CMK (cell line): ENCODE results near the gene PITPNC1.
A peak's percentile ranks its signal among the peaks of the same experiment; 100 is the strongest.
"Not testable (repeated sequence)": the region's sequence is repeated elsewhere in the genome, so short reads cannot be mapped to it uniquely, and the experiment has no call there.

Source experiments
- DNase-seq: peaks from one replicate; pipeline ENCODE4 v3.0.0-alpha.2; 2010; ENCODE audit warnings: low read depth

Gene PITPNC1

DNA sequence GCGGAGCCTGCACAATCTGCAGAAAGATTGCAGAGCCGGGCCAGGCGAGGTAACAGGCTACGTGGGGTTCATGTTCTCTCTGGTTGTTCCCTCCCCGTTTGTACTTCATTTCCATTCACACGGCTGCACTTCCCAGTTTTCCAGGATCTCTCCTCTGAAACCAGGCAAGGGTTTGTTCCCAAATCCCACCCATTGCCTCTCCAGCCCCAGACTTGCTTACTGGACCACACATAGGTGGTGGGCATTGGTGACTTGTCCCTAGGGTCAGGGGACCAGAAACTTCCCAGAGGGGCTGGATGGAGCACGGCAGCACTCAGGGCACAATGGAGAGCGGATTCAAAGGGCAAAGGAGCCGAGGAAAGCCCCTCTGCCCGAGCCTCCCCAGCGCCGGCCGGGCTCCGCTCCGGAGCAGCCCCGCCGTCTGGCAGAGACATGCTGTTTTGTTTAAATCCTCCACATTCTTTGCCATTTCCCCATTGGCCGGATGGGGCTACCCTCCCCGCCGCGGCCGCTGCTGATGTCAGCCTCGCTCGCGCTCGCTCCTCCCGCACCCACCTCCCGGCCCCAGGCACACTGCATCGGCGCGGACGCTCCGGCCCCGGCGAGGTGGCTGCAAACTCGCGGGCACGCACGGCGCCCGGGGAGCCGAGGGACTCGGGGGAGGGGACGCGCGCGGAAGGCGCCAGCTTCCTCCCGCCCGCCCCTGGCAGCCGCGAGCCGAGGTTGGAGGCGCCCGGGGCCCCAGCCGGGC lies at the start of gene PITPNC1:
TSS of gene PITPNC1 (plus strand) at position 545 of the 751 bp plus-strand sequence.
- DNase-seq, result no peak

DNA sequence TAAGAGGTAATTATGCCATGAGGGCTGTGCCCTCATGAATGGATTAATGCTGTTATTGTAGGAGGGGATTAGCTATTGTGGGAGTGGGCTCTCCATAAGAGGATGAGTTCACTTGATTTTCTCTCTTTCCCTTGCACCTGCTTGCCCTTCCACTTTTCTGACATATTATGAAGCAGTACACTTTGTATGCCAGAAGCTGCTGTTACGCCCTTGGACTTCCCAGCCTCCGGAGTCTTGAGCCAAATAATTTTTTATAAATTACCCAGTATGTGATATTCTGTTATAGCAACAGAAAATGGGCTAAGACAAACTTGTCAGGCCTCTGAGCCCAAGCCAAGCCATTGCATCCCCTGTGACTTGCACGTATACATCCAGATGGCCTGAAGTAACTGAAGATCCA lies 49.1 kb upstream of the PITPNC1 start:
- DNase-seq, result no peak

DNA sequence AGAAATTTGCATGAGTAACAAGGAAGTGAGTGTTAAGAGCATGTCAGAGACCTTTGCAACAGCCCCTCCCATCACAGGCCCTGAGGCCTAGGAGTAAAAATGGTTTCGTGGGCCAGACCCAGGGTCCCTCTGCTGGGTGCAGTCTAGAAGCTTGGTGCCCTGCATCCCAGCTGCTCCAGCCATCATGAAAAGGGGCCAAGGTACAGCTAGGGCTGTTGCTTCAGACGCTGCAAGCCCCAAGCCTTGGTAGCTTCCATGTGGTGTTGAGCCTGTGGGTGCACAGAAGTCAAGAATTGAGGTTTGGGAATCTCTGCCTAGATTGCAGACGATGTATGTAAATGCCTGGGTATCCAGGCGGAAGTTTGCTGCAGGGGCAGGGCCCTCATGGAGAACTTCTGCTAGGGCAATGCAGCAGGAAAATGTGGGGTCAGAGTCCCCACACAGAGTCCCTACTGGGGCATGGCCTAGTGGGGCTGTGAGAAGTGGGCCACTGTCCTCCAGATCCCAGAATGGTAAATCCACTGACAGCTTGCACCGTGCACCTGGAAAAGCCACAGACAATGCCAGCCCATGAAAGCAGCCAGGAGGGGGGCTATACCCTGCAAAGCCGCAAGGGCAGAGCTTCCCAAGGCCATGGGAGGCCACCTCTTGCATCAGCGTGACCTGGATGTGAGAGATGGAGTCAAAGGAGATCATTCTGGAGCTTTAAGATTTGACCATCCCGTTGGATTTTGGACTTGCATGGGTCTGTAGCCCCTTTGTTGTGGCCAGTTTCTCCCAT lies 45.5 kb upstream of the PITPNC1 start:
- not testable (repeated sequence) for DNase-seq

DNA sequence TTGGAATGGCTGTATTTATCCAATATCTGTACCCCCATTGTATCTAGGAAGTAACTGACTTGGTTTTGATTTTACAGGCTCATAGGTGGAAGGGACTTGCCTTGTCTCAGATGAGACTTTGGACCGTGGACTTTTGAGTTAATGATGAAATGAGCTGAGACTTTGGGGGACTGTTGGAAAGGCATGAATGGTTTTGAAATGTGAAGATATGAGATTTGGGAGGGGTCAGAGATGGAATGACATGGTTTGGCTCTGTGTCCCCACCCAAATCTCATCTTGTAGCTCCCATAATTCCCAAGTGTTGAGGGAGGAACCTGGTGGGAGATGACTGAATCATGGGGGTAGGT lies 44.9 kb upstream of the PITPNC1 start:
- not testable (repeated sequence) for DNase-seq

DNA sequence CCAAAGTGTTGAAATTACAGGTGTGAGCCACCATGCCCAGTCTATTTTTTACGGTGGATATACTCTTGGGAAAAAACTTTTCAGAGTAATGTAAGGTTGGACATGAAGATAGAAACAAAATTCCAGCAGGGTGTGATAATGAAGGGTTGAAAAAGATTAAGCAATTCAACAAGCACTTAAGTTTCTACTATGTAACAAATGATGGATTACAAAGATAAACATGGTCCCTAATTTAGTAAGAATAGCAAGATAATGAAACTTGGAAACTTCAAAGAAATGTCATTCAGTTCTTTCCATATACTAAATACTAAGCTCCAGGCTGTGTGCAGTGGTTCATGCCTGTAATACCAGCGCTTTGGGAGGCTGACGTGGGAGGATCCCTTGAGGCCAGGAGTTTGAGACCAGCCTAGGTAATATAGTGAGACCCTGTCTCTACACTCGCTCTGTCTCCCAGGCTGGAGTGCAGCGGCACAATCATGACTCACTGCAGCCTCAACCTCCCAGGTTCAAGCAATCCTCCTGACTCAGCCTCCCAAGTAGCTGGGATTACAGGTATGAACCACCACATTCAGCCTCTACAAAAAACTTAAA lies 41.7 kb upstream of the PITPNC1 start:
- DNase-seq, result no peak

DNA sequence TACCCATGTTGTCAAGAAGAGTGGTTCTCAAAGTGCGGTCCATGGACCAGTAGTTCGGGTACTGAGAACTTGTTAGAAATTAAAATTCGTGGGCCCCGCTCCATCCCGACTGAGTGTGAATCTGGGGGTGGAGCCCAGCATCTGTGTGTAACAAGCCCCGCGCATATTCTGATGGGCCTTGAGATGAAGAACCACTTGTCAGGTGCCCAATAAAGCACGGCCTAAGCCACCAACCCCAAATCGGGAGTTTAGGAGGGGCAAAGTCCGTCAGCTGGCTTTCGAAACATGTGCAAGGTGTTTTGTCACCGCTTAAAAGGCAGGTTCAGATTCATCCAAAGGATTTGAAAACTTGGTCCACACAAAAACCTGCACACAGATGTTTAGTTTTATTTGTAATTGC lies 40.2 kb upstream of the PITPNC1 start:
- no peak for DNase-seq

DNA sequence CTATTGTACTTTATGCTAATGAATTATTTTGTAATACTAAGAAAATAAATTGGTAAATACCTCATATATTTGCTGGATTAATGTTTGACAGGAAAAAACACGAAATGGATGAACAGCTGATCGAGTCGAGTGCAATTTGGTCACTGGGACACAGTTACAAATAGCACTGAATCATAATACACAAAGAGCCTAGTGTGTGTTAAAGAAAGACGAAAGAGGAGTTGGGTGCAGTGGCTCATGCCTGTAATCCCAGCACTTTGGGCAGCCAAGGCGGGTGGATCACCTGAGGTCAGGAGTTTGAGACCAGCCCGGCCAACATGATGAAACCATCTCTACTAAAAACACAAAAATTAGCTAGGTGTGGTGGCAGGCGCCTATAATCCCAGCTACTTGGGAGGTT lies 38.7 kb upstream of the PITPNC1 start:
- not testable (repeated sequence) for DNase-seq

DNA sequence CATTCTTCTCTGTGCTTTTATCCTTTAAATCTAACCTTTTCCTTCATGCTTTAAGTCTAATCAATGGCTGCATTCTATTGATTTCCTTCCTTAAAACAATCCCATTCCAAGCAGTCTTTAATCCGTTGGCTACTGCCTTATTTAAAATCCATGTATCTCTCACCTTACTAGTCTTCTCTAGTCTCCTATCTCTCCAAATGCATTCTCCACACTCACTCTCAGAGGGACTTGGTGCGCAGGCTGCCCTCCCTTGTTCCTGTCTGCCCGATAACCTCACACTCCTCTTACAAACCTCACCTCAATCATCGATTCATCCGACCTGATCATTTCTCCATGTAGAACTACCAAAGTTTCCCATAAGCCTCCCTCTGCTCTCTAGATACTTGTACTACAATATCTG lies 33.8 kb upstream of the PITPNC1 start:
- DNase-seq, result no peak

DNA sequence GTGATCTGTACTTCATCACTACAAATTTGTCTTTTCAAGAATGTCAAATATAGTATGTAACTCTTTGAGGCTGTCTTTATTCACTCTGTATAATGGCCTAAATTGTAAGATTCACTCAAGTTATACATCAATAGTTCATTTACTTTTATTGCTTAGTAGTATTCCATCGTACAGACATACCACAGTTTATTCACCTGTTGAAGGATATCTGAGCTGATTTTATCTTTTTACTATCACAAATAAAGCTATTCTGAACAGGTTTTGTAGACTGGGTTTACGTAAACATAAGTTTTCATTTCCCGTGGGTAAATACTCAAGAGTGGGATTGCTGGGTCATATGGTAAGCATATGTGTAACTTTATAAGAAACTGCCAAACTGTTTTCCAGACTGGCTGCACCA lies 29.3 kb upstream of the PITPNC1 start:
- DNase-seq, result no peak

DNA sequence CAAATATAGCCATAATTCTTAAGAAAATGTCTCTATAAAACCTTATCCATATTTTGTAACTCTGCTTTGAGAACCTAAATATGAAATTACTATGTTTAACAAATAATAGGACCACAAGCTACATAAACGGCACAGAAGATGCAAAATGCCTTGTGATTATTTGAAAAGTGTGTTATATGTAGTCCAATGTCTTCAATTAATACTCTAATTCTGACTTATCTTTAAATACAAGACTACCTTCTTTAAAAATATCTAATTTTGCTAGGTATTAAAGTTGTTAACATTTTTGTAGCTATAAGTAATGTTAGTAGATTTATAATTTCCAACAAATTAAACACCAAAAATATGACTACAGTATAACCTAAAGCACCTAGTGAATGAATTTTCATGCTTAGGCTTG lies 27.7 kb upstream of the PITPNC1 start:
- DNase-seq, result no peak

DNA sequence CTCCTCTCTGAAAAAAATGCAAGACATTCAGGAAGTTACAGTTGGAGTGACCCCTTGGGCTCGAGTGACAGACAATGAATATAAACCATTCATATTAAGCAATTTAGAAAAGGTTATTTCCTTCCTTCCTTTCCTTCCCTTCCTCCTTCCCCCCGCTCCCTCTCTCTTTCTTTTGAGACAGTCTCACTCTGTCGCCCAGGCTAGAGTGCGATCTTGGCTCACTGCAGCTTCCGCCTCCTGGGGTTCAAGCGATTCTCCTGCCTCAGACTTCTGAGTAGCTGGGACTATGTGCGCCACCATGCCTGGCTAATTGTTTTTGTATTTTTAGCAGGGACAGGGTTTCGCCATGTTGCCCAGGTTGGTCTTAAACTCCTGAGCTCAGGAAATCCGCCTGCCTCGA lies 23.9 kb upstream of the PITPNC1 start:
- DNase-seq, result no peak

DNA sequence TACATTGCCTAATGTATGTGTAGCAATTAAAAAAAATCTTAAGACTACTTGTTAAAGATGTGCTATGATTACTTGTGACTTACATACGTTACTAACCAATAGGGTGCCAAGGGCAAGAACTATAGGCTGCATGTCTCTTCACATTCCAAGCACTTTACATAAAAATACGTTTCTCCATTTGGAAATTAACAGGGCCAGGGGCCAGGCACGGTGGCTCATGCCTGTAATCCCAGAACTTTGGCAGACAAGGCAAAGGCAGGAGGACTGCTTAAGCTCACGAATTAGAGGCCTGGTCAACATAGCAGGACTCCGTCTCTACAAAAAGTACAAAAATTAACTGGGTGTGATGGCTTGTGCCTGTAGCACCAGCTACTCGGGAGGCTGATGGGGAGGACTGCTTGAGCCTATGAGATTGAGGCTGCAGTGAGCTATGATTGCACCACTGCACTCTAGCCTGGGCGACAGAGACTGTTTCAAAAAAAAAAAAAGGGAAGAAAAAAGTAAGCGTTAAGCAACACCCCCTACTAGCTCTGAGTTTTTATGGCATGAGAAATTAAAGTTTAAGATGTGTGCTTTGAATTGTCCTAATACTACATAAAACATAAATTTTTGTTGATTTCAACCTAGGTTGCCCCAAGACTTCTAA lies 23.0 kb upstream of the PITPNC1 start:
- DNase-seq, result no peak

DNA sequence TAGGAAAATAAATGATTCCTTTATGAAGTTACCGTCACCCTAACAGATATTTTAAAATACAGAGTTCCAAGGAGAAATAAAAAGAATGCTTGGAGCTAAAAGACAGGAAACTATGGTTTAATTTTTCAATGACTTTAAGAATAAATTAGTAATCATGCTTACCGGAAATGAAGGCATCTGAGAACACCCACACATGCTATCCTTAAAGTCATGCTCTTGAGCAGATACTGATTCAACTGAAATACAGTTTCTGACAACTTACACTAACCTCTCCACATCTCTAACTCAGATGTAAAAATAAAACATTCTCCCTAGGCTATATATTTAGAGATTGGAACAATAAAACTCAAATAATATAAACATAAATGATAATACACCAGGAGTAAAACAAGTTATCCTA lies 18.5 kb upstream of the PITPNC1 start:
- DNase-seq, result no peak

DNA sequence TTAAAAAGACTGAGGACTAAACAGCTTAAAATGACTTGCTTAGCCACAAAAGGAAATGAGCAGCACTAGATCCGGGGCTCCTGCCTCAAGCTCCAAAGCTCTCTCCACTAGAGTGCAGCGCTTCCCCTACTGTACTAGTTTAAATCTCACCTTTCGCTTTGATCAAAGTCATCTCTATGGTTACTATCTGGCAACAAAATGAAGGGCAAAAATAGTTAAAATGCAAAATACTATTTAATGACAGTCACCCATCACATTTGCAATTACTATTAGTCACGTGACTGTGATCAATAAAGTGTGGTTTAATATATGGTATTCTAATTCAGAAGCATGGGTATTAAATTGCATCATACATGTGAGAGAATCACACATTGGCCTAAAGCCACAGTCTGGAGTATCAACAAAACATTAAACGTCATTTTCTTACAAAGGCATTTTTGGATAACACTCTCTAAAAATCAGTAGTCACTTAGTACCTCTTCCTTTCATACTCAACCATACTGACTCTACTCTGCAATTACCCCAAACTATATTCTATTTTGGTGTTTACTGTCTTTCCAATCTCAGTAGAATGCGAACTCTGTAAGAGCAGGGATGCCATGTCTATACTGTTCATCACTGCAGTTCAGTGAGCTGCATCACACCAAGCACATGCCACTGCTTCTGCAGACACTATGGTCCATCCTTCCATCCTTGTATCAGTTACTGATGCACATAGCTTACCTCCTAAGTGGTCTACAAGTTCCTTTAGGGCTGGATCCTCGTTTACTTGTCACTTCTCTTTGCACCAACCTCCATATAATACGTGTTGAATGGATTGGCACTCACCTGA lies 16.9 kb upstream of the PITPNC1 start:
- DNase-seq, result no peak

DNA sequence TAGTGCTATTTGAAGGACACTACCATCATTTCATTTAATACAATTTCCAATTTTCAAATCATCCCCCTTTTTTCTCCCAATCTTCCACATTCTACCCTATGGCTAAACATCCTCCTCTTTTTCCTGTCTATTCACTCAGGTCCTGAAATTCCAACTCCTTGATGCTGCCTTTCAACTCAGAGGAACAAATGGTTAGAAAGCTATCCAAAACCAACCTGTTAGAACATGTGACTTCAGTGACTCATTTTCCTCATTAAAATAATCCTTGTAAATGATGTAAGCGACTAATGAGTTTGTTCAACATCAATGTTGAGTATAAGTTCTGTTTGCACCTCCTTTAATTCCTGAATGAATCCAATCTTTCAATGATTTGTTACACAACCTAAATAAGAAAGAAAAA lies 16.2 kb upstream of the PITPNC1 start:
- no peak for DNase-seq

DNA sequence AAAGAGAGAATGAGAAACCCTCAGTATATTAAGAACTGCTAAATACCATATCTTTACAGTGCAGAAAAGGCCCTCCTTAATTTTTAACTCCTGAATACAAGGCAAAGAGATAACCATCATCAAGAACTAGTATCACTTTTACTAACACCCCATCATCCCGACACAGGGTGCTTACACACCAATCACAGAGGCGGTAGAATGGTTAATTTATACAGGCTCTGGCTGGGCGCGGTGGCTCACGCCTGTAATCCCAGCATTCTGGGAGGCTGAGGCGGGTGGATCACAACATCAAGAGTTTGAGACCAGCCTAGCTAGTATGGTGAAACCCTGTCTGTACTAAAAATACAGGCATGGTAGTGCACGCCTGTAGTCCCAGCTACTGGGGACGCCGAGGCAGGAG lies 14.9 kb upstream of the PITPNC1 start:
- no peak for DNase-seq

DNA sequence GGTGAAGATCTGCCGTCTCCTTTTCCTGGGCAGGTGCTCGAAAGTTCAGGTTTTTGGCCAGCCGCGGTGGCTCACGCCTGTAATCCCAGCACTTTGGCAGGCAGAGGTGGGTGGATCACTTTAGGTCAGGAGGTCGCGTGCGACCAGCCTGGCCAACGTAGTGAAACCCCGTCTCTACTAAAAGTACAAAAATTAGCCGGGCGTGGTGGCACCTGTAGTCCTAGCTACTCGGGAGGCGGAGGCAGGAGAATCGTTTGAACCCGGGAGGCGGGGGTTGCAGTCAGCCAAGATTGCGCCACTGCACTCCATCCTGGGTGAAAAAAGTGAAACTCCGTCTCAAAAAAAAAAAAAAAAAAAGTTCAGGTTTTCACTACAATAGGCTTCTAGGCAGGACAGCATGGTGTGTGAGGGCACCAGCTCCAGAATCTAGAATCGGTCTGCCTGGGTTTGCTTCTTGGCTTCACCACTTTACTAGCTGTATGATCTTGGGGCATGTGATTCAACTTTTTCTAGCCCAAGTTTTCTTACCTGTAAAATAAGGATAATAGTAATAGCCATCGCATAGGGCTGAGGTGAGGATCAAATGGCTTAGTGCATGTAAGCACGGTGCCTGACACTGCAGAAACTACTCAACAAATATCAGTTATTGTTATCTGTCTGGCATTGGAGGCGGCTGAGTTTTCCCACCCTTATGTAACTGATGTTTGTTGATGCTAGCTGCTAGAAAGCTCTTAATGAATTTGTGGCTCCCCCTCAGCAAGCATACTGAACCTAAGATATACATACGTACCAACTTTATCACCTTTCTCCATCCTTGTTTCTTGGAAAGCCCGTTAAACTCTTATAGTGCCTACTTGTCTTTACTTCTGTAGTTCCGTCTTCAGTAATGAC lies 12.0 kb upstream of the PITPNC1 start:
- DNase-seq, result no peak

DNA sequence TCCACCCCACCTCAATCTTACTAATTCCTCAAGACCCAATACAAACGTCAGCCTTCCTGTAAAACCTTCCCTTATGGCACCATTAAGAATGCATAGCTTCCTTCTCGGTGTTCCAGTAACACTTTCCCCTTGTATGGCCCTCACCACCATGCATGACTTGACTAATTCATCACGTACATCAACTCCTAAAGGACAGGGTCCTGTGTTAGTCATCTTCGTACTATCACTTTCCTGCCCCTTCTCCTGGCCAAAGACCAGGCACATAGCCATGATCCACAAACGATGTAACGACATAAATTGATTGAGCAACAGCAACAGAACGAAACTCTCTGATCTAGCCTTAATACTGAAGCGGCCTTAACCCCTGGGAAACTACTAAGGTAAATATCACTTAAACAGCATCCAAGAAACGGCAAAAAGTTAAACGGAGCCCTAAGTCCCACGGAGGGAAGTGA lies 11.3 kb upstream of the PITPNC1 start:
- DNase-seq, result no peak

DNA sequence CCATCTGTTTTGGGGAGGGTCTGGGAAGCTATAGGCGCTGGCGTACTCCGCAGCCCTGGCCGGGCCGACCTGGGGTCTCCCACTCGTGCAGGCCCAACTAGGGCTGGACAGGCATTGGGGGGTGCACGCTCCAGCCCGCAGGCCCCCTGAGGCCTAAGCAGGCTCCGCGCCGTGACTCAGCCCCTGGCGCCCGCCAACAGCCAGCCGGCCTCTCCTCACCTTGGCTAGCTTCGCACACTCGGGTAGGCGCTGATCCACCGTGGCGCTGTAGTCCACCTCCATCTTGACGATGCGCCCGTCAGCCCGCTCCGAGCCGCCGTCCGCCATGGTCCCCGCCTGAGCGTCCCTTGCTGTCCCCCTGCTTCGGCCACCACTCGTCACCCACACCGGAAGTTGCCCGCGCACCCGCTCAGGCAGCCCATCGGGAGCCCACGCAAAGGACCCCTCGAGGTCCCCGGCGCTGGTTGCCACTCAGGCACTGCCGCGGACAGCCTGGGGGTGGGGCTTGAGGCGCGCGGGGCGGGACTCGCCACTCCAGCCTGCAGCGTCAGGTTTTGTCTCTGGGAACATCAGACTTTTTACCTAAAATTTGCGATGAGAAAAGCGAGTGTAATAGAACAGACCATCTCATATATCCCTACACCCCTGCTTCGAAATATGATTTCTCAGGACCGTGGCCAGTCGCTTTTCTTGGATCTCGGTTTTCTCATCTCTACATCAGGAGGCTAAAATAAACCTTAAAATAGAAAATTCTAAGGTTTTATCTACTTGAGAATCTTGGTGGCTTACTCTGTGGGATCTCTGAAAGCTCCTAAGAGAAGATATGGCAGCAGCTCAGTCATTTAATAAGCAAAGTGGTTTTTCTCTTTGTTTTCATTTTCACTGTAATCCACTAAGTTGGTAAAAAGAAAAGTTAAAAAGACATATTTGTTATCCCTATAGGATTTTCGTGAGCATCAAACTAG lies 10.6 kb upstream of the PITPNC1 start, which contains the start of gene PSMD12:
TSS of gene PSMD12 (minus strand) at position 385 of the 965 bp plus-strand sequence. CDS start at position 327, 58 bp downstream.
- peak; percentile 90 for DNase-seq
